Natural killer cell (primary cell): ENCODE results near the gene CTAGE4. TPM values are rescaled to one million over a fixed set of nuclear protein-coding genes. Genes with fewer than 3 reads are reported as not detected.
"Not testable (repeated sequence)": the region's sequence is repeated elsewhere in the genome, so short reads cannot be mapped to it uniquely, and the experiment has no call there.

Experiments used
- ATAC-seq, 3 donors: fragments of 150-1000 bp in 2 of 3; fragments of 200-7000 bp in 1 of 3; cut with Tn5 transposase; 1 replicate in 1 of 3; 2 replicates in 2 of 3; pipeline ENCODE4 v1.10.0; 2021; ENCODE audit warnings: mild to moderate bottlenecking in 2 of 3, moderate library complexity in 2 of 3
- DNase-seq, 2 donors: peaks; one replicate each; pipeline versions ENCODE4 v3.0.0 to v3.0.0-alpha.2; 2013 to 2021; ENCODE audit warnings: mixed read lengths in 1 of 2
- H3K27ac ChIP-seq: one replicate; pipeline ENCODE4 v1.5.1; 2013; ENCODE audit warnings: mild to moderate bottlenecking, low read length
- H3K27me3 ChIP-seq: one replicate; pipeline ENCODE4 v1.6.1; 2013; ENCODE audit warnings: low read length; ENCODE audit not compliant: control insufficient read depth, insufficient read depth
- H3K36me3 ChIP-seq: one replicate; pipeline ENCODE4 v1.6.1; 2013; ENCODE audit warnings: low read length; ENCODE audit not compliant: control insufficient read depth, insufficient read depth
- H3K4me1 ChIP-seq: one replicate; pipeline ENCODE4 v1.6.1; 2013; ENCODE audit warnings: low read length; ENCODE audit not compliant: control insufficient read depth, insufficient read depth
- H3K4me3 ChIP-seq: one replicate; pipeline ENCODE4 v1.5.1; 2013; ENCODE audit warnings: low read length
- H3K9me3 ChIP-seq: one replicate; pipeline ENCODE4 v1.6.1; 2013; ENCODE audit warnings: low read length; ENCODE audit not compliant: control insufficient read depth, insufficient read depth
- H3K27ac Mint-ChIP-seq, 2 donors: one replicate each; pipeline ENCODE4 v1.8.0; 2022; ENCODE audit warnings: mild to moderate bottlenecking in 2 of 2, mixed read lengths in 2 of 2, moderate library complexity in 1 of 2
- H3K27me3 Mint-ChIP-seq, 2 donors: one replicate each; pipeline ENCODE4 v1.8.0; 2022; ENCODE audit warnings: low read depth in 2 of 2, mixed read lengths in 2 of 2
- H3K36me3 Mint-ChIP-seq: one replicate; pipeline ENCODE4 v1.8.0; 2022; ENCODE audit warnings: mixed read lengths
- H3K4me1 Mint-ChIP-seq, 2 donors: one replicate each; pipeline ENCODE4 v1.8.0; 2022; ENCODE audit warnings: mixed read lengths in 2 of 2
- H3K4me3 Mint-ChIP-seq: one replicate; pipeline ENCODE4 v1.8.0; 2022; ENCODE audit warnings: mild to moderate bottlenecking, moderate library complexity, mixed read lengths
- H3K9me3 Mint-ChIP-seq, 2 donors: one replicate each; pipeline ENCODE4 v1.8.0; 2022; ENCODE audit warnings: mixed read lengths in 2 of 2
- WGBS: methylation state at CpG from one replicate; pipeline ENCODE4 v1.1.7; 2013; ENCODE audit warnings: missing lambda C conversion rate; ENCODE audit not compliant: insufficient coverage; 5-methylcytosine and 5-hydroxymethylcytosine counted together
- intact Hi-C: fragments of 100-400 bp; cut with micrococcal nuclease; formaldehyde crosslinking; loops from one replicate; pipeline ENCODE4 v1.14.2; 2022
- total RNA-seq, 4 donors: library from RNA; stranded (reverse); fragments of 120-200 nt in 1 of 4; gene quantifications; one replicate each; pipeline versions ENCODE4 v1.2.3 to v1.2.4, GENCODE V29; 2013 to 2022
- TF ChIP-seq, protein P1 (sequence below): fragments of 200-600 bp; IDR thresholded peaks from one replicate; pipeline ENCODE4 v1.8.0; 2022; ENCODE audit warnings: antibody characterized with exemption

The CTAGE4 gene
- total RNA-seq = under 1 TPM in 2 of 3 donors, not detected in 1; 0.33 to 0.40 TPM
- total RNA-seq (2013) = 3.2 TPM

DNA sequence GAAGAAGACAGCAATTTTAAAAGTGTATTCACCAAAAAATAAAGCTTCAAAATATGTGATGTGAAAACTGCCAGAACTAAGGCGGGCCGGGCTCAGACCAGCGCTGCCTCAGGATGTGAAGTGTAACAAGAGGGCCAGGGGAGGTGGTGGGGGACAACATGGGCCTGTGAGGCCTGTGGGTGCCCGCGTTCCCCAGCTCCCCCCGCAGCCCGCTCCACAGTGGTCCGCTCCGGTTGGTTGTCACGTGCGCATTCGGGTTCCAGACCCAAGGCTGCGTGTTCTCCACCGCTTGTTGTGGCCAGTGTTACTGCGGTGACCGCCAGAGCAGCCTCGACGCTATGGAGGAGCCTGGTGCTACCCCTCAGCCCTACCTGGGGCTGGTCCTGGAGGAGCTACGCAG lies at the start of gene CTAGE4:
Gene CTAGE4, plus strand, starts transcription at position 301 of the 400 bp plus-strand sequence. Its CDS starts 38 bp downstream, at position 339.
- H3K36me3 Mint-ChIP-seq, H3K27ac ChIP-seq, H3K4me1 ChIP-seq, H3K4me3 ChIP-seq, H3K27ac Mint-ChIP-seq, H3K4me1 Mint-ChIP-seq, intact Hi-C loops, H3K4me3 Mint-ChIP-seq, DNase-seq, H3K9me3 ChIP-seq, H3K27me3 Mint-ChIP-seq, H3K27me3 ChIP-seq, H3K9me3 Mint-ChIP-seq, H3K36me3 ChIP-seq, ATAC-seq: not testable (repeated sequence)
- no CpG with 5 or more reads among the region's 19 CpGs for WGBS

DNA sequence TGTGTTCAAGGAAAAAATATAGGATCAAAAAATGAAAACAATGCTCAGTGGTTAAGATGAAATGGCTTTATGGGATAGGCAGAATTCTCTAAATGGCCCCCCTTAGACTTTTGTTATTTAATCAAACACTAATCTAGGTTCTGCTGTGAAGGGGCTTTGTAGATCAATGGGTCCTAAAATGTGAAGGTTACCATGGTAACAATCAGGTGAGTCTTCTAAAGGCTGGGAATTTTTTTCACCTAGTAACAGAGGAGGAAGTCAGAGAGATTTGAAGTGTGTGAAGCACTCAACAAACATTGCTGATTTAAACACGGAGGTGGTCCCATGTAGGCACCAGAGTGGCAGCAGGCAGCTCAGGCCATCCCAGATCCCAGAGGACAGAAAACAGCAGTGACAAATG lies 49.1 kb upstream of the CTAGE4 start:
- Histone ChIP-seq H3K9me3 (no peaks in the 10 kb centered on the region), H3K27me3 (no peaks in the 10 kb centered on the region), H3K27ac (no peak overlapping the region), H3K4me1 (no peaks in the 10 kb centered on the region), H3K4me3 (no peak overlapping the region), H3K36me3 (no peaks in the 10 kb centered on the region)
- no peak overlapping the region for H3K27ac Mint-ChIP-seq
- TF ChIP-seq, protein P1, sequence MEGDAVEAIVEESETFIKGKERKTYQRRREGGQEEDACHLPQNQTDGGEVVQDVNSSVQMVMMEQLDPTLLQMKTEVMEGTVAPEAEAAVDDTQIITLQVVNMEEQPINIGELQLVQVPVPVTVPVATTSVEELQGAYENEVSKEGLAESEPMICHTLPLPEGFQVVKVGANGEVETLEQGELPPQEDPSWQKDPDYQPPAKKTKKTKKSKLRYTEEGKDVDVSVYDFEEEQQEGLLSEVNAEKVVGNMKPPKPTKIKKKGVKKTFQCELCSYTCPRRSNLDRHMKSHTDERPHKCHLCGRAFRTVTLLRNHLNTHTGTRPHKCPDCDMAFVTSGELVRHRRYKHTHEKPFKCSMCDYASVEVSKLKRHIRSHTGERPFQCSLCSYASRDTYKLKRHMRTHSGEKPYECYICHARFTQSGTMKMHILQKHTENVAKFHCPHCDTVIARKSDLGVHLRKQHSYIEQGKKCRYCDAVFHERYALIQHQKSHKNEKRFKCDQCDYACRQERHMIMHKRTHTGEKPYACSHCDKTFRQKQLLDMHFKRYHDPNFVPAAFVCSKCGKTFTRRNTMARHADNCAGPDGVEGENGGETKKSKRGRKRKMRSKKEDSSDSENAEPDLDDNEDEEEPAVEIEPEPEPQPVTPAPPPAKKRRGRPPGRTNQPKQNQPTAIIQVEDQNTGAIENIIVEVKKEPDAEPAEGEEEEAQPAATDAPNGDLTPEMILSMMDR = no peak
- H3K4me3 Mint-ChIP-seq = no peak overlapping the region
- H3K27me3 Mint-ChIP-seq = no peaks in the 10 kb centered on the region
- WGBS = 83% methylated on average over 1 of the region's 1 CpG
- DNase-seq (no peak), ATAC-seq (no peak)
- no peaks in the 10 kb centered on the region for H3K36me3 Mint-ChIP-seq
- intact Hi-C loops = no loop called here
- H3K9me3 Mint-ChIP-seq = no peaks in the 10 kb centered on the region
- no peaks in the 10 kb centered on the region for H3K4me1 Mint-ChIP-seq

DNA sequence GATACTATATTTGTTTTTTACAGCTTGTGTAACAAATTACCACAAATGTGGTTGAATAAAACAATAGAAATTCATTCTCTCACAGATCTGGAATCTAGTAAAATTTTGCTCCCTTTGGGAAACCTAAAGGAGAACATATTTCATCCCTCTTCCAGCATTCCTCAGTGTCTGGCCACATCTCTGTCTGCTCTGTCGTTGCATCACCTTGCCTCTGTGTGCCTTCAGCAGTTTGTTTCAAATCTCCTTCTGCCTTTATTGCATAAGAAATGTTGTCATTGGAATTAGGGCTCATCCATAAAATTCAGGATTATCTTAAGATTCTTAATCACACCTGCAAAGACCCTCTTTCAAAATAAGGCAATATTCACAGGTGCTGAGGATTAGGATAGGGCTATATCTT lies 45.8 kb upstream of the CTAGE4 start:
- Histone ChIP-seq H3K36me3 (no peaks in the 10 kb centered on the region), H3K9me3 (no peaks in the 10 kb centered on the region), H3K27ac (no peak overlapping the region), H3K4me1 (no peaks in the 10 kb centered on the region), H3K4me3 (no peak overlapping the region), H3K27me3 (no peaks in the 10 kb centered on the region)
- intact Hi-C loops = no loop called here
- no peak for ATAC-seq
- Mint-ChIP-seq H3K36me3 (no peaks in the 10 kb centered on the region), H3K4me1 (no peaks in the 10 kb centered on the region), H3K27me3 (peaks cover 0 to 6% of the 10 kb centered on the region in 2 donors), H3K4me3 (no peak overlapping the region), H3K27ac (no peak overlapping the region), H3K9me3 (no peaks in the 10 kb centered on the region)
- DNase-seq = no peak
- WGBS = 67% methylated on average over 1 of the region's 1 CpG
- TF ChIP-seq, protein P1 = no peak

- no peak overlapping the region for H3K27ac Mint-ChIP-seq
- TF ChIP-seq, protein P1 = no peak
Observed at GRCh38 chr7:144142187-144142586, 41.1 kb upstream of the CTAGE4 start.

More at GRCh38 chr7:144142187-144142586, 41.1 kb upstream of the CTAGE4 start:
- H3K4me1 Mint-ChIP-seq = no peaks in the 10 kb centered on the region
- H3K36me3 Mint-ChIP-seq = no peaks in the 10 kb centered on the region
- no peak overlapping the region for H3K4me3 Mint-ChIP-seq
- ATAC-seq (no peak), DNase-seq (no peak)
- intact Hi-C loops = no loop called here
- H3K27me3 ChIP-seq = no peaks in the 10 kb centered on the region
- no peak overlapping the region for H3K27ac ChIP-seq
- H3K27me3 Mint-ChIP-seq = peaks cover 0 to 8% of the 10 kb centered on the region in 2 donors
- peaks cover 0 to 2% of the 10 kb centered on the region in 2 donors for H3K9me3 Mint-ChIP-seq
- no peaks in the 10 kb centered on the region for H3K4me1 ChIP-seq
- WGBS = 82% methylated on average over 3 of the region's 3 CpGs
- H3K4me3 ChIP-seq = no peak overlapping the region
- H3K36me3 ChIP-seq = no peaks in the 10 kb centered on the region
- H3K9me3 ChIP-seq = peaks cover 5% of the 10 kb centered on the region
